ENCODE results near the gene ZNF827.

The ZNF827 gene

DNA sequence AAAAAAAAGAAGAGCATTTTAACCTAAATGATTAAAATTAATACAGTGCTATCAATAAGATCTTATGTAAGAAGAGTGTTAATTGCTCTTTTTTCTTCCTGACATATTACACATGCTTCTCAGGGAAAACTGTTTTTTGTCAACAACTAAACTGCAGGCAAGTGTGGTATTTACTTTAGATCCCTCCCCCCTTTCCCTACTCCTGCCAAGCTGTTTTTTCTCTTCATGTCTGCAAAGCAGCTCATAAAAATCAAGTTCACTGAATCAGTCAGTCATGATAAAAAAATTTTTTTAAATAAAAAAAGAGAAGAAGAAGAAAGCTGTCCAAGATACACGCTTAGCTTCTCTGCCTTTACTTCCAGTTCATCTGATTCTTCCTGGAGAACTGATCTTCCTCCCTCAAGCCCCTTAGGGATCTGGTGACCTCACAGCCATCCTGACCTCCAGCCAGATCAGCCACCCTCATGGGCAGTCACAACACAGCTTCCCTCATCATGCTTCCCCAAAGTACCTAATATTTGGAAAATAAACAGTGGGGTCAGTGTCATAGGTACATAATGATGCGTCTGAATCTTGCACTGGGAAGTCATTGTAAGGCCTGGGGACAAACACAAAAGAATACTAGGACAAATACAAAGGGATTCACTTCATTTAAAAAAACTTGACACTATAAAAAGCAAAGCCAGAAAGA lies 87.0 kb downstream of the ZNF827 start:
- H3K27ac ChIP-seq = no peak overlapping the region
- TF ChIP-seq CTCF (conservative IDR thresholded peaks at IDR 0.05) = no peak
- no peak for TF ChIP-seq ZFX (IDR thresholded peaks at IDR 0.05)

DNA sequence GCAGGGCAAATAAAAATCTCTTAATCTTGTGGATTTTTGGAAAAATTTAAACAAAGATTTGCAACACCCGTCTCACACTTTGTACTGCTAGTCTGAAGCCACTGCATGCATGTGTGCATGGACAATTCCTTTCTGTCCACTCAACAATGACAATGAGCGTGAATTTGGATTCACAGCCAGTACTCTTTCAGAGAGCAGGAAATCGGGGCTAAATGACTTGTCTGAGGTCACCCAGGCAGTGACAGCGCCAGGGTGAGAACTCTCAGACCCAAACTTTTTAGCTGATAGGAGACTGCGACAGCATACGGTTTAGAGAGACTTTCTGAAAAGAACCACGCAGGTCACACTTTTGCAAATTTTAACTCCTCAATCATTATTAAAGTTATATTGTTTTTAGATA lies 90.9 kb downstream of the ZNF827 start:
- no peak overlapping the region for H3K27ac ChIP-seq
- TF ChIP-seq ZFX (IDR thresholded peaks at IDR 0.05) = no peak
- no peak for TF ChIP-seq CTCF (conservative IDR thresholded peaks at IDR 0.05)

GRCh38 chr4:145845118-145845517 lies 93.5 kb downstream of the ZNF827 start:
- H3K27ac ChIP-seq = no peak overlapping the region
- TF ChIP-seq CTCF (conservative IDR thresholded peaks at IDR 0.05) (no peak), ZFX (IDR thresholded peaks at IDR 0.05) (no peak)

GRCh38 chr4:145843639-145844038 lies 95.0 kb downstream of the ZNF827 start:
- TF ChIP-seq CTCF (conservative IDR thresholded peaks at IDR 0.05) = no peak
- no peak for TF ChIP-seq ZFX (IDR thresholded peaks at IDR 0.05)
- no peak overlapping the region for H3K27ac ChIP-seq

- no peak for TF ChIP-seq CTCF (conservative IDR thresholded peaks at IDR 0.05)
- TF ChIP-seq ZFX (IDR thresholded peaks at IDR 0.05) = no peak
- no peak overlapping the region for H3K27ac ChIP-seq
These were observed 95.5 kb downstream of the ZNF827 start for GRCh38 chr4:145843148-145843547.

DNA sequence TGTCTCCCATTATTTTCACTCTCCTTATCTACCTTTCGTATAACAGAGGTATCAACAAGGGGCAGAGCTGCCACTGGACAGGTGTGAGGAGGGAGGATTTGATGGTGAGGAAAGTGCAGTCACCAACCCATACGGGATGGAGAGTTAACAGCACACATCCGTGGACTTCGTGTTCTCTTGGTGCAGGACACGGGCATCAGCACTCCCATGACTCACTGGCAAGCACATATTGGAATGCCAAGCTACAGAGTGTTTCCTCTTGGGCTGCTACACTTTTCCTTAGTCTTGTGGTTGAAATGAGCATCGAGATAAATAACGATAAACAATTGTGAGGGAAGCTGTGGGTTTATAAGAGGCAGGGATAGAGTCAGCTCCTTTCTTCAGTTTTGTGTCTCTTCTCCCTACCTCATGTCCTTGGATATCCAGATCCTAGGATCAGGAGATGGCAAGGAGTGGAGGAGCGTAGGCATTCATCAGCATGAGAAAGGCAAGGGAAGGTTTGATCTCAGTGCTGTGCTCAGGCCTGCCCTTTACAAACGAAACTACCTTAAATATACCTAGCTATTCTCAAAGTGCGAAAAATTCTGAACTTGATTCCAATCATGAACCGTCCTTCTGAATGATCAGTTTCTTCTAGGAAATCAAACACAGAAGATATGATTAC lies 96.3 kb downstream of the ZNF827 start:
- no peak overlapping the region for H3K27ac ChIP-seq
- no peak for TF ChIP-seq ZFX (IDR thresholded peaks at IDR 0.05)
- TF ChIP-seq CTCF (conservative IDR thresholded peaks at IDR 0.05) = no peak

- TF ChIP-seq CTCF (conservative IDR thresholded peaks at IDR 0.05) = no peak
- no peak for TF ChIP-seq ZFX (IDR thresholded peaks at IDR 0.05)
- H3K27ac ChIP-seq = no peak overlapping the region
These were observed 97.8 kb downstream of the ZNF827 start for GRCh38 chr4:145840801-145841200.
